GM12878 (cell line): ENCODE data around the gene C9. TPM values are rescaled to one million over a fixed set of nuclear protein-coding genes. Genes with fewer than 3 reads are reported as not detected.

Source experiments
- ATAC-seq: fragments of 200-7000 bp; cut with Tn5 transposase; 3 replicates; pipeline ENCODE4 v1.9.1; 2020; ENCODE audit warnings: mild to moderate bottlenecking, moderate library complexity
- BruUV-seq: library from RNA; stranded (reverse); fragments of 400-500 nt; replicated peaks from 2 replicates; lab custom pipeline; 2021; lab: Mats Ljungman, UMichigan
- CTCF ChIA-PET: fragments of 300-600 bp; sonication (Branson Sonifier 250); formaldehyde crosslinking; extraction: SDS; loops from one replicate; lab custom pipeline; 2021; ENCODE audit warnings: inconsistent platforms; lab: Yijun Ruan, JAX
- POLR2A ChIA-PET: fragments of 350-600 bp; formaldehyde crosslinking; extraction: SDS; loops from one replicate; lab custom pipeline; 2021; ENCODE audit warnings: inconsistent platforms; lab: Charles Lee
- RAD21 ChIA-PET: fragments of 300-600 bp; sonication (Branson Sonifier 250); formaldehyde crosslinking; loops from one replicate; lab custom pipeline; 2023; ENCODE audit warnings: antibody characterized with exemption; ENCODE audit not compliant: unreplicated experiment; lab: Charles Lee
- SMC1A ChIA-PET: fragments of 300-600 bp; sonication (Branson Sonifier 250); formaldehyde crosslinking; loops from one replicate; lab custom pipeline; 2023; ENCODE audit not compliant: unreplicated experiment, uncharacterized antibody; lab: Charles Lee
- DNase-seq: peaks from one replicate; pipeline ENCODE4 v3.0.0-alpha.2; 2011; ENCODE audit warnings: low read depth, low spot score
- FAIRE-seq: peaks from 3 replicates; lab custom pipeline; 2011; peaks lifted over from hg19 to GRCh38; lab: Jason Lieb, UNC
- H2AFZ ChIP-seq: 2 replicates; pipeline ENCODE4 v1.6.0; 2011; ENCODE audit warnings: low read depth, low read length, control low read depth; ENCODE audit not compliant: control insufficient read depth
- H3K27ac ChIP-seq: 2 replicates; pipeline ENCODE4 v1.5.1; 2011; ENCODE audit warnings: control low read depth; ENCODE audit not compliant: control insufficient read depth, insufficient read depth
- H3K27me3 ChIP-seq, 2 experiments: replicated peaks in 1 of 2; 2 replicates each; pipeline versions ENCODE4 v1.6.0 to v1.6.1; 2011; ENCODE audit warnings: low read length in 1 of 2; ENCODE audit not compliant: control insufficient read depth in 2 of 2, insufficient read depth in 2 of 2
- H3K36me3 ChIP-seq, 2 experiments: 2 replicates each; pipeline ENCODE4 v1.5.1; 2011; ENCODE audit warnings: low read length in 1 of 2; ENCODE audit not compliant: control insufficient read depth in 2 of 2, insufficient read depth in 2 of 2
- H3K4me1 ChIP-seq: 2 replicates; pipeline ENCODE4 v1.6.1; 2011; ENCODE audit warnings: mild to moderate bottlenecking, low read length, moderate library complexity, mixed read lengths; ENCODE audit not compliant: control insufficient read depth, insufficient read depth
- H3K4me2 ChIP-seq: 2 replicates; pipeline ENCODE4 v1.6.0; 2011; ENCODE audit warnings: control low read depth; ENCODE audit not compliant: control insufficient read depth, insufficient read depth
- H3K4me3 ChIP-seq: fragments of 200-600 bp; sonication (generic); 2 replicates; pipeline ENCODE4 v1.5.1; 2016
- H3K79me2 ChIP-seq: 2 replicates; pipeline ENCODE4 v1.6.0; 2011; ENCODE audit warnings: low read length; ENCODE audit not compliant: control insufficient read depth, insufficient read depth
- H3K9ac ChIP-seq: 2 replicates; pipeline ENCODE4 v1.8.0; 2011; ENCODE audit warnings: low read length, control low read depth, mixed read lengths; ENCODE audit not compliant: control insufficient read depth, insufficient read depth
- H3K9me3 ChIP-seq: replicated peaks from 3 replicates; pipeline ENCODE4 v1.5.1; 2011; ENCODE audit warnings: mild to moderate bottlenecking, low read length; ENCODE audit not compliant: control insufficient read depth, insufficient read depth
- H4K20me1 ChIP-seq: 2 replicates; pipeline ENCODE4 v1.6.0; 2011; ENCODE audit not compliant: control insufficient read depth, insufficient read depth
- E4F1 ChIP-seq: fragments of 450-650 bp; IDR thresholded peaks from 2 replicates; pipeline ENCODE4 v1.6.1; 2018; ENCODE audit warnings: borderline replicate concordance, mild to moderate bottlenecking; ENCODE audit not compliant: partially characterized antibody
- EED ChIP-seq: sonication (generic); IDR thresholded peaks from 2 replicates; pipeline ENCODE4 v1.6.1; 2016; ENCODE audit warnings: antibody characterized with exemption, low read depth
- HDGF ChIP-seq: fragments of 450-650 bp; IDR thresholded peaks from 2 replicates; pipeline ENCODE4 v1.6.1; 2016; ENCODE audit warnings: antibody characterized with exemption
- IRF4 ChIP-seq: IDR thresholded peaks from 2 replicates; pipeline ENCODE4 v1.6.1; 2011; ENCODE audit warnings: low read depth, low read length
- MTA3 ChIP-seq: IDR thresholded peaks from 2 replicates; pipeline ENCODE4 v1.6.1; 2012; ENCODE audit warnings: low read length, inconsistent platforms, borderline replicate concordance
- MXI1 ChIP-seq: fragments of 150-350 bp; IDR thresholded peaks from 2 replicates; pipeline ENCODE4 v1.6.1; 2011; ENCODE audit warnings: low read depth, mild to moderate bottlenecking, inconsistent platforms, low read length, improper control_type of control experiment
- NKRF ChIP-seq: fragments of 450-650 bp; conservative IDR thresholded peaks from 2 replicates; pipeline ENCODE4 v1.6.1; 2017; ENCODE audit warnings: mild to moderate bottlenecking, moderate library complexity
- RBBP5 ChIP-seq: fragments of 200-600 bp; sonication (generic); conservative IDR thresholded peaks from 2 replicates; pipeline ENCODE4 v1.6.1; 2016
- RELB ChIP-seq: fragments of 450-650 bp; IDR thresholded peaks from 2 replicates; pipeline ENCODE4 v1.6.1; 2017; ENCODE audit warnings: low read depth, mild to moderate bottlenecking, moderate library complexity
- ZBTB33 ChIP-seq: fragments of 450-650 bp; IDR thresholded peaks from 2 replicates; pipeline ENCODE4 v1.6.1; 2017; ENCODE audit warnings: mild to moderate bottlenecking
- ZNF592 ChIP-seq: fragments of 450-650 bp; IDR thresholded peaks from 2 replicates; pipeline ENCODE4 v1.6.1; 2017; ENCODE audit warnings: mild to moderate bottlenecking, moderate library complexity
- WGBS: methylation state at CpG from one replicate; pipeline ENCODE4 v1.1.6; 2016; ENCODE audit warnings: low lambda C conversion rate; ENCODE audit not compliant: insufficient replicate concordance, insufficient coverage; ENCODE audit errors: missing lambda C conversion rate; 5-methylcytosine and 5-hydroxymethylcytosine counted together
- in situ Hi-C: fragments of 300-500 bp; cut with MboI; formaldehyde crosslinking; loops from 9 replicates; pipeline ENCODE4 v1.14.3; 2018; ENCODE audit warnings: mixed read lengths
- intact Hi-C: fragments of 100-400 bp; cut with micrococcal nuclease; formaldehyde crosslinking; loops from one replicate; pipeline ENCODE4 v1.14.2; 2022; ENCODE audit not compliant: unreplicated experiment
- polyA plus RNA-seq, 11 experiments: library from polyadenylated mRNA; depleted of rRNA in 4 of 11; unstranded in 6 of 11; stranded (reverse) in 5 of 11; fragments of >200 nt; fragmentation: Nextera tagmentation in 4 of 11; fragmentation: Illumina TruSeq in 1 of 11; extraction: Ambion mirVana in 4 of 11; extraction: Trizol in 1 of 11; gene quantifications; 1 replicate in 1 of 11; 2 replicates in 10 of 11; pipeline versions ENCODE4 v1.2.1 to v1.2.3, GENCODE V29; 2011 to 2016; ENCODE audit warnings: inconsistent platforms in 2 of 11, missing spikeins in 2 of 11, low read depth in 1 of 11
- total RNA-seq, 4 experiments: library from RNA; depleted of rRNA in 3 of 4; stranded (reverse); fragments of >200 nt in 3 of 4; fragmentation: Illumina TruSeq in 1 of 4; extraction: Trizol in 1 of 4; gene quantifications; 2 replicates each; pipeline versions ENCODE4 v1.2.1 to v1.2.3, GENCODE V29; 2013 to 2021

The C9 gene
- total and polyA plus RNA-seq, 10 of the 15 experiments (the other 5 are each of a cell fraction or from before 2014, with no cell fraction given), result 0.54 TPM; not detected in 9

GRCh38 chr5:39381376-39381775, 17.1 kb upstream of the C9 start:
- Histone ChIP-seq H3K9ac (no peak overlapping the region), H3K4me3 (no peak overlapping the region), H3K27ac (no peak overlapping the region), H3K36me3 (no peaks in the 10 kb centered on the region), H3K9me3 (no peaks in the 10 kb centered on the region), H3K4me1 (no peaks in the 10 kb centered on the region), H2AFZ (no peak overlapping the region), H4K20me1 (no peaks in the 10 kb centered on the region), H3K79me2 (no peaks in the 10 kb centered on the region), H3K27me3 (0 out of 4 replicates have a peak, but pooled peaks cover 0 to 2% of the 10 kb centered on the region in 2 experiments), H3K4me2 (no peak overlapping the region)
- WGBS, result 35% methylated on average over 3 of the region's 3 CpGs
- POLR2A ChIA-PET, result no interaction called here
- DNase-seq (no peak), FAIRE-seq (no peak), ATAC-seq (no peak)
- in situ Hi-C loops (loop anchor here (5.0 kb wide), 1 partner anchor 176 kb away; no protein-coding TSS in a partner anchor), intact Hi-C loops (no loop called here)
- SMC1A ChIA-PET, result interaction anchor here (1.8 kb wide), 1 partner anchor 166 kb away, joined by 7 read pairs; no protein-coding TSS in a partner anchor
- CTCF ChIA-PET, result no interaction called here
- RAD21 ChIA-PET, result no interaction called here
- BruUV-seq, result no TSS peak
- TF ChIP-seq E4F1, result no peak
- no peak for TF ChIP-seq ZBTB33
- no peak for TF ChIP-seq NKRF
- no peak for TF ChIP-seq RELB
- no peak for TF ChIP-seq MTA3
- TF ChIP-seq RBBP5, result no peak
- no peak for TF ChIP-seq IRF4
- no peak for TF ChIP-seq MXI1
- TF ChIP-seq ZNF592, result no peak
- TF ChIP-seq EED, result no peak
- no peak for TF ChIP-seq HDGF
